Smooth muscle cell (in vitro differentiated cells): ENCODE data around the gene HPS1. TPM values are rescaled to one million over a fixed set of nuclear protein-coding genes. Genes with fewer than 3 reads are reported as not detected.

Experiments used
- DNase-seq: peaks from one replicate; lab custom pipeline; 2025; ENCODE audit not compliant: unreplicated experiment; lab: John Stamatoyannopoulos, UW
- H2AFZ ChIP-seq: fragments of 200-600 bp; sonication (generic); 2 replicates; pipeline ENCODE4 v1.6.0; 2016; ENCODE audit warnings: antibody characterized with exemption, low read depth, mild to moderate bottlenecking
- H3F3A ChIP-seq: fragments of 200-600 bp; sonication (generic); 2 replicates; pipeline ENCODE4 v1.6.0; 2017; ENCODE audit warnings: antibody characterized with exemption, low read depth
- H3K27ac ChIP-seq: fragments of 200-600 bp; sonication (generic); 2 replicates; pipeline ENCODE4 v1.5.1; 2016; ENCODE audit warnings: low read depth, mild to moderate bottlenecking
- H3K27me3 ChIP-seq: fragments of 200-600 bp; sonication (generic); 2 replicates; pipeline ENCODE4 v1.6.1; 2016; ENCODE audit warnings: low read depth, mild to moderate bottlenecking
- H3K36me3 ChIP-seq: fragments of 200-600 bp; sonication (generic); 2 replicates; pipeline ENCODE4 v1.5.1; 2016; ENCODE audit warnings: low read depth
- H3K4me1 ChIP-seq: fragments of 200-600 bp; sonication (generic); 2 replicates; pipeline ENCODE4 v1.5.1; 2016; ENCODE audit warnings: low read depth
- H3K4me2 ChIP-seq: fragments of 200-600 bp; sonication (generic); 2 replicates; pipeline ENCODE4 v1.6.0; 2016; ENCODE audit warnings: mild to moderate bottlenecking
- H3K4me3 ChIP-seq: fragments of 200-600 bp; sonication (generic); 2 replicates; pipeline ENCODE4 v1.5.1; 2016; ENCODE audit warnings: mild to moderate bottlenecking
- H3K79me2 ChIP-seq: fragments of 200-600 bp; sonication (generic); 2 replicates; pipeline ENCODE4 v1.6.0; 2016; ENCODE audit warnings: low read depth, mild to moderate bottlenecking
- H3K9ac ChIP-seq: fragments of 200-600 bp; sonication (generic); 2 replicates; pipeline ENCODE4 v1.6.0; 2016; ENCODE audit warnings: low read depth
- H3K9me3 ChIP-seq: fragments of 200-600 bp; sonication (generic); replicated peaks from 2 replicates; pipeline ENCODE4 v1.5.1; 2016; ENCODE audit warnings: low read depth
- H4K20me1 ChIP-seq: fragments of 200-600 bp; sonication (generic); 2 replicates; pipeline ENCODE4 v1.6.0; 2016; ENCODE audit warnings: low read depth
- WGBS: methylation state at CpG from one replicate; pipeline ENCODE4 v1.1.7; 2016; ENCODE audit warnings: low lambda C conversion rate; 5-methylcytosine and 5-hydroxymethylcytosine counted together
- polyA plus RNA-seq: library from polyadenylated mRNA; unstranded; fragments of >200 nt; fragmentation: Nextera tagmentation; extraction: Ambion mirVana; gene quantifications from 2 replicates; pipeline ENCODE4 v1.2.1, GENCODE V29; 2016
- total RNA-seq: library from RNA; depleted of rRNA; stranded (reverse); fragments of >200 nt; gene quantifications from 2 replicates; pipeline ENCODE4 v1.2.3, GENCODE V29; 2014
- TF ChIP-seq, protein P1 (sequence below): fragments of 200-600 bp; sonication (generic); IDR thresholded peaks from 2 replicates; pipeline ENCODE4 v1.5.1; 2017; ENCODE audit warnings: borderline replicate concordance, mild to moderate bottlenecking, antibody characterized with exemption; ENCODE audit not compliant: insufficient read depth, poor library complexity, severe bottlenecking

The HPS1 gene
- total and polyA plus RNA-seq, 2 experiments from 2014 or later = 11.5 to 35.6 TPM

DNA sequence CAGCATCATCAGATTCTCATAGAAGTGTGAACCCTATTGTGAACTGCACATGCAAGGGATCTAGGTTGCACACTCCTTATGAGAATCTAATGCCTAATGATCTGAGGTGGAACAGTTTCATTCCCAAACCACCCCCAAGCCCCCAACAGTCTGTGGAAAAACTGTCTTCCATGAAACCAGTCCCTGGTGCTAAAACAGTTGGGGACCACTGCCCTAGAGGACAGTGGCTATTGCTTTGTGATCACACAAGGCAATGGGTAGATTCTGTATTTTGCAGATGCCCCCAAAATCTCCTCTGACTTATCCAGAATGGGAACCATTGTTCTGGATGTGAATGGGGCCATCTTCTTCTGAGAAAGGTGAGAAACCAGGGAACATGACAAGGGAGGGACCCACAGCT, 31.1 kb upstream of the HPS1 start:
- H3K27ac ChIP-seq = no peak overlapping the region
- TF ChIP-seq, protein P1, sequence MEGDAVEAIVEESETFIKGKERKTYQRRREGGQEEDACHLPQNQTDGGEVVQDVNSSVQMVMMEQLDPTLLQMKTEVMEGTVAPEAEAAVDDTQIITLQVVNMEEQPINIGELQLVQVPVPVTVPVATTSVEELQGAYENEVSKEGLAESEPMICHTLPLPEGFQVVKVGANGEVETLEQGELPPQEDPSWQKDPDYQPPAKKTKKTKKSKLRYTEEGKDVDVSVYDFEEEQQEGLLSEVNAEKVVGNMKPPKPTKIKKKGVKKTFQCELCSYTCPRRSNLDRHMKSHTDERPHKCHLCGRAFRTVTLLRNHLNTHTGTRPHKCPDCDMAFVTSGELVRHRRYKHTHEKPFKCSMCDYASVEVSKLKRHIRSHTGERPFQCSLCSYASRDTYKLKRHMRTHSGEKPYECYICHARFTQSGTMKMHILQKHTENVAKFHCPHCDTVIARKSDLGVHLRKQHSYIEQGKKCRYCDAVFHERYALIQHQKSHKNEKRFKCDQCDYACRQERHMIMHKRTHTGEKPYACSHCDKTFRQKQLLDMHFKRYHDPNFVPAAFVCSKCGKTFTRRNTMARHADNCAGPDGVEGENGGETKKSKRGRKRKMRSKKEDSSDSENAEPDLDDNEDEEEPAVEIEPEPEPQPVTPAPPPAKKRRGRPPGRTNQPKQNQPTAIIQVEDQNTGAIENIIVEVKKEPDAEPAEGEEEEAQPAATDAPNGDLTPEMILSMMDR = no peak
- H3K27me3 ChIP-seq = no peaks in the 10 kb centered on the region
- H2AFZ ChIP-seq = no peak overlapping the region
- no peaks in the 10 kb centered on the region for H3K36me3 ChIP-seq
- H3K9me3 ChIP-seq = no peaks in the 10 kb centered on the region
- no peaks in the 10 kb centered on the region for H3K79me2 ChIP-seq
- H3F3A ChIP-seq = no peaks in the 10 kb centered on the region
- H3K4me1 ChIP-seq = no peaks in the 10 kb centered on the region
- no peak for DNase-seq
- H3K4me3 ChIP-seq = no peak overlapping the region
- no peaks in the 10 kb centered on the region for H4K20me1 ChIP-seq
- no peak overlapping the region for H3K9ac ChIP-seq
- no peak overlapping the region for H3K4me2 ChIP-seq

DNA sequence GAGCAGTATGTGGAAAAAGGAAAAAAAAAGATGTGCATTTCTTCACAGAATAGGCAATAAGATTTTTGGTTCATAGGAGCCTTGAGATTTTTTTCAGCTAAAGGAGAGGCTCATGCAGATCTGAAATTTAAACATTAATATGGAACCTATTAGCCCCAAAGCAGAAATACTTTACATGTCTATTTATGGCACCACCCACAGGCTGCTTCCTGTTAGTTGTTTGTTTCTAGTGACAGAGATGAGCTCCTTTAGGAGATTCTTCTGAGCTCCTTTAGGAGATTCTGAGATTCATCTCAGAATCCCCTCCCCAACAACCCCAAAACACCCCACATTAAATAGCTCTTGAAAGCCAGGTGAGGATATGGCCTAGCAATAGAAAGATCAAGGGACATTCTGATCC, 27.9 kb upstream of the HPS1 start:
- H4K20me1 ChIP-seq = no peaks in the 10 kb centered on the region
- H3K36me3 ChIP-seq = no peaks in the 10 kb centered on the region
- TF ChIP-seq, protein P1 = no peak
- no peak overlapping the region for H3K27ac ChIP-seq
- no peaks in the 10 kb centered on the region for H3K9me3 ChIP-seq
- H3K4me1 ChIP-seq = peaks cover 8% of the 10 kb centered on the region
- no peak overlapping the region for H3K4me3 ChIP-seq
- no peak for DNase-seq
- H3K4me2 ChIP-seq = no peak overlapping the region
- no peaks in the 10 kb centered on the region for H3F3A ChIP-seq
- H2AFZ ChIP-seq = no peak overlapping the region
- H3K79me2 ChIP-seq = no peaks in the 10 kb centered on the region
- H3K9ac ChIP-seq = no peak overlapping the region
- no peaks in the 10 kb centered on the region for H3K27me3 ChIP-seq

DNA sequence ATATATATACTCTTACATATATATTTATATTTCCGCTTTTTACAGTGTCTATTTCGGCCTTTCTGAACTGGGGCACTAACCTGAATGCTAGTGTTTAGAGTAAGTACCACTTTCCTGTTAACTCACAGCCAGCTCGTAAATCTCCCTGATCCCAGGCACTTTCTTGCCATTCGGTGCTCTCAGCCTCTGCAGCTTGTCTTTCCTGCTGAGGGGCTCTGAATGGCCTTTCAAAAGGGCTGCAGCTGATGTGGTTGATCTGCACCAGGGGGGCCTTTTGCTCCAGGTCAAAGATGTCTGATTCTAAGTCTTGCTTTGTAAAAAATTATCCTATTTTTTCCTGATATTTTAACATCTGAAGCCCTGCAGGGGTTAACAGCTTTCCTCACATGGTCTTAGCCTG, 25.5 kb upstream of the HPS1 start:
- Histone ChIP-seq H3K9me3 (no peaks in the 10 kb centered on the region), H3K79me2 (no peaks in the 10 kb centered on the region), H3K4me3 (no peak overlapping the region), H3K27me3 (no peaks in the 10 kb centered on the region), H3K4me1 (peaks cover 8% of the 10 kb centered on the region), H3K4me2 (no peak overlapping the region), H3K27ac (no peak overlapping the region), H4K20me1 (no peaks in the 10 kb centered on the region), H3K9ac (no peak overlapping the region), H3K36me3 (no peaks in the 10 kb centered on the region), H3F3A (no peaks in the 10 kb centered on the region), H2AFZ (no peak overlapping the region)
- DNase-seq = no peak
- 31% methylated on average over 4 of the region's 4 CpGs for WGBS
- TF ChIP-seq, protein P1 = no peak

DNA sequence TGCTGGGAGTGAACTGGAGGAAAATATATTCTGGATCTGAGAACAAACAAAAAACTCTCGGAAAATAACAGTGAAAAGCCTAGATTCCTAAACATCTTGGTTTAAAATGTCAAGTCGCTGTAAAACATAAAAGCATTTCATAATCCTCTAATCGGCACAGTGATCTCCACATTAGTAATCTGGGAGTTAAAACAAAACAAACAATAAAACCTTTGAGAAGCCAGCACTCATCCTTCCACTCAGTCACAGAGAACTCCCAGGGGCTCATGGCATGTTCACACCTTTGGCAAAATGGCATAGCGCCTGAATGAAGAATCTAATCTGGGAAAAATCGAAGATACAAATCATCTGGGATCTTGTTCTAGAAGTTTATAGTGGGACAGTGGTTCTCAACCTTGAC, 24.1 kb upstream of the HPS1 start:
- no peaks in the 10 kb centered on the region for H3K36me3 ChIP-seq
- H3K4me2 ChIP-seq = no peak overlapping the region
- peaks cover 8% of the 10 kb centered on the region for H3K4me1 ChIP-seq
- no peak overlapping the region for H2AFZ ChIP-seq
- H4K20me1 ChIP-seq = no peaks in the 10 kb centered on the region
- no peaks in the 10 kb centered on the region for H3K79me2 ChIP-seq
- no peak overlapping the region for H3K27ac ChIP-seq
- no peak for DNase-seq
- no peaks in the 10 kb centered on the region for H3K9me3 ChIP-seq
- H3K4me3 ChIP-seq = no peak overlapping the region
- H3K27me3 ChIP-seq = no peaks in the 10 kb centered on the region
- 59% methylated on average over 5 of the region's 5 CpGs for WGBS
- no peak overlapping the region for H3K9ac ChIP-seq
- no peaks in the 10 kb centered on the region for H3F3A ChIP-seq
- TF ChIP-seq, protein P1 = no peak
